K562 (cell line): ENCODE measurements around the gene KLK3. TPM values are rescaled to one million over a fixed set of nuclear protein-coding genes. Genes with fewer than 3 reads are reported as not detected.
A peak's percentile ranks its signal among the peaks of the same experiment; 100 is the strongest.

Experiments
- ATAC-seq: fragments of 200-7000 bp; cut with Tn5 transposase; 3 replicates; pipeline ENCODE4 v1.9.1; 2020; ENCODE audit warnings: moderate library complexity
- BruUV-seq: library from RNA; stranded (reverse); fragments of 400-500 nt; replicated peaks from 2 replicates; lab custom pipeline; 2021; lab: Mats Ljungman, UMichigan
- CTCF ChIA-PET: fragments of 300-600 bp; formaldehyde crosslinking; extraction: SDS; loops from one replicate; lab custom pipeline; 2021; ENCODE audit warnings: low intra/inter-chr PET ratio; lab: Yijun Ruan, JAX
- POLR2A ChIA-PET: fragments of 300-600, 350-650 bp; sonication (Branson Sonifier 250); formaldehyde crosslinking; extraction: SDS; loops from one replicate; lab custom pipeline; 2021; ENCODE audit warnings: antibody characterized with exemption, inconsistent platforms; lab: Yijun Ruan, JAX
- DNase-seq, 4 experiments: peaks; one replicate each; pipeline versions ENCODE4 v3.0.0 to v3.0.0-alpha.2; 2011 to 2018; ENCODE audit warnings: low spot score in 3 of 4, mixed read lengths in 3 of 4; ENCODE audit errors: extremely low read depth in 1 of 4
- FAIRE-seq: peaks from 2 replicates; lab custom pipeline; 2011; peaks lifted over from hg19 to GRCh38; lab: Jason Lieb, UNC
- H2AFZ ChIP-seq: 2 replicates; pipeline ENCODE4 v1.6.0; 2011; ENCODE audit warnings: low read depth, low read length, control low read depth, inconsistent platforms
- H3K27ac ChIP-seq: fragments of 200-600 bp; 3 replicates; pipeline ENCODE4 v1.8.0; 2011; ENCODE audit warnings: low read depth, mild to moderate bottlenecking, control low read depth, inconsistent platforms, low read length, moderate library complexity, mixed read lengths; ENCODE audit errors: extremely low read depth
- H3K27me3 ChIP-seq, 2 experiments: fragments of 300-600 bp in 1 of 2; 2 replicates in 1 of 2; 3 replicates in 1 of 2; pipeline versions ENCODE4 v1.6.0 to v1.8.0; 2011; ENCODE audit warnings: inconsistent platforms in 2 of 2, low read length in 2 of 2, mild to moderate bottlenecking in 1 of 2, mixed read lengths in 1 of 2, moderate library complexity in 1 of 2; ENCODE audit not compliant: control insufficient read depth in 2 of 2, insufficient read depth in 2 of 2
- H3K36me3 ChIP-seq: fragments of 300-600 bp; 3 replicates; pipeline ENCODE4 v1.8.0; 2011; ENCODE audit warnings: mild to moderate bottlenecking, low read length, inconsistent platforms; ENCODE audit not compliant: control insufficient read depth, insufficient read depth
- H3K4me1 ChIP-seq, 2 experiments: fragments of 200-600 bp in 1 of 2; replicated peaks in 1 of 2; 2 replicates in 1 of 2; 3 replicates in 1 of 2; pipeline versions ENCODE4 v1.5.1 to v1.8.0; 2011; ENCODE audit warnings: inconsistent platforms in 2 of 2, low read length in 2 of 2, mild to moderate bottlenecking in 1 of 2, mixed read lengths in 1 of 2, moderate library complexity in 1 of 2; ENCODE audit not compliant: control insufficient read depth in 2 of 2, insufficient read depth in 2 of 2
- H3K4me2 ChIP-seq: 2 replicates; pipeline ENCODE4 v1.6.1; 2011; ENCODE audit warnings: low read length, control low read depth, inconsistent platforms, mixed read lengths; ENCODE audit not compliant: insufficient read depth
- H3K4me3 ChIP-seq: fragments of 200-600 bp; sonication (generic), shearing (Covaris generic); 2 replicates; pipeline ENCODE4 v1.5.1; 2016; ENCODE audit warnings: control low read depth, inconsistent platforms
- H3K79me2 ChIP-seq: fragments of 200-600 bp; 3 replicates; pipeline ENCODE4 v1.8.0; 2011; ENCODE audit warnings: low read length, inconsistent platforms; ENCODE audit not compliant: control insufficient read depth, insufficient read depth
- H3K9ac ChIP-seq, 2 experiments: 2 replicates each; pipeline versions ENCODE4 v1.6.0 to v1.6.1; 2011; ENCODE audit warnings: low read depth in 2 of 2, low read length in 2 of 2, control low read depth in 1 of 2, inconsistent platforms in 1 of 2, mild to moderate bottlenecking in 1 of 2, mixed read lengths in 1 of 2; ENCODE audit not compliant: insufficient read depth in 1 of 2
- H3K9me1 ChIP-seq: one replicate; pipeline ENCODE4 v1.6.0; 2011; ENCODE audit warnings: inconsistent platforms, mild to moderate bottlenecking, low read length, moderate library complexity; ENCODE audit not compliant: control insufficient read depth, insufficient read depth
- H3K9me3 ChIP-seq: replicated peaks from 2 replicates; pipeline ENCODE4 v1.5.1; 2011; ENCODE audit warnings: low read depth, low read length, inconsistent platforms; ENCODE audit not compliant: control insufficient read depth, insufficient read depth
- H4K20me1 ChIP-seq: replicated peaks from 2 replicates; pipeline ENCODE4 v1.6.1; 2011; ENCODE audit warnings: low read length, inconsistent platforms, mixed read lengths; ENCODE audit not compliant: control insufficient read depth, insufficient read depth
- ATF1 ChIP-seq, 2 experiments: fragments of 450-650 bp in 1 of 2; IDR thresholded peaks; 2 replicates each; pipeline ENCODE4 v1.6.1; 2016; ENCODE audit warnings: missing compliant biosample characterization in 1 of 2, missing genetic modification characterization in 1 of 2
- ATF7 ChIP-seq: fragments of 450-650 bp; IDR thresholded peaks from 2 replicates; pipeline ENCODE4 v1.7.1; 2014; ENCODE audit warnings: mild to moderate bottlenecking, moderate library complexity
- FOXK2 ChIP-seq, 2 experiments: fragments of 450-650 bp; IDR thresholded peaks in 1 of 2; conservative IDR thresholded peaks in 1 of 2; 2 replicates each; pipeline ENCODE4 v1.6.1; 2016; ENCODE audit warnings: low read depth in 2 of 2, mild to moderate bottlenecking in 1 of 2
- FOXP4 ChIP-seq: sonication (generic); formaldehyde crosslinking; IDR thresholded peaks from 2 replicates; pipeline ENCODE4 v1.8.0; 2022; ENCODE audit warnings: mild to moderate bottlenecking, missing genetic modification reagents, borderline replicate concordance
- GTF2B ChIP-seq: IDR thresholded peaks from 2 replicates; pipeline ENCODE4 v1.6.1; 2011; ENCODE audit not compliant: insufficient read length; ENCODE audit errors: extremely low read depth
- LEF1 ChIP-seq: fragments of 450-650 bp; IDR thresholded peaks from 2 replicates; pipeline ENCODE4 v1.6.1; 2016; ENCODE audit warnings: mild to moderate bottlenecking
- MIER1 ChIP-seq: fragments of 450-650 bp; IDR thresholded peaks from 2 replicates; pipeline ENCODE4 v1.6.1; 2016; ENCODE audit warnings: antibody characterized with exemption, mild to moderate bottlenecking, low read depth
- MTF1 ChIP-seq: fragments of 250-450 bp; sonication (Bioruptor Pico); IDR thresholded peaks from 2 replicates; pipeline ENCODE4 v1.9.0; 2021; ENCODE audit warnings: moderate library complexity, mild to moderate bottlenecking, inconsistent platforms, borderline replicate concordance
- POLR2AphosphoS5 ChIP-seq: IDR thresholded peaks from 2 replicates; pipeline ENCODE4 v1.6.1; 2011; ENCODE audit warnings: mild to moderate bottlenecking, low read depth, low read length, moderate library complexity; ENCODE audit not compliant: control insufficient read depth, insufficient read depth
- SIN3A ChIP-seq, 2 experiments: fragments of 150-350 bp in 1 of 2; IDR thresholded peaks; 2 replicates each; pipeline ENCODE4 v1.6.1; 2011 to 2016; ENCODE audit warnings: borderline replicate concordance in 2 of 2, low read depth in 2 of 2, low read length in 2 of 2, mild to moderate bottlenecking in 2 of 2, moderate library complexity in 2 of 2; ENCODE audit not compliant: control insufficient read depth in 1 of 2
- SMARCB1 ChIP-seq: IDR thresholded peaks from 2 replicates; pipeline ENCODE4 v1.6.1; 2011; ENCODE audit warnings: improper control_type of control experiment, low read depth; ENCODE audit not compliant: insufficient read length
- TRIM24 ChIP-seq, 2 experiments: fragments of 450-650 bp; IDR thresholded peaks; 2 replicates each; pipeline ENCODE4 v1.6.1; 2016
- VEZF1 ChIP-seq: fragments of 200-800 bp; sonication (Bioruptor generic); IDR thresholded peaks from 2 replicates; pipeline ENCODE4 v1.6.1; 2017; ENCODE audit warnings: missing genetic modification characterization, missing compliant biosample characterization
- XRCC5 ChIP-seq: fragments of 200-400 bp; formaldehyde crosslinking; IDR thresholded peaks from 2 replicates; pipeline ENCODE4 v1.6.1; 2017; ENCODE audit warnings: low read depth, mild to moderate bottlenecking, low read length
- ZBTB7A ChIP-seq: IDR thresholded peaks from 2 replicates; pipeline ENCODE4 v1.6.1; 2011; ENCODE audit warnings: low read depth, mild to moderate bottlenecking, low read length, moderate library complexity, borderline replicate concordance; ENCODE audit not compliant: control insufficient read depth
- ZNF408 ChIP-seq: fragments of 250-450 bp; sonication (Bioruptor Pico); IDR thresholded peaks from 2 replicates; pipeline ENCODE4 v1.4.0; 2020; ENCODE audit warnings: low read depth, mild to moderate bottlenecking, moderate library complexity
- ZZZ3 ChIP-seq: fragments of 450-650 bp; IDR thresholded peaks from 2 replicates; pipeline ENCODE4 v1.6.1; 2016; ENCODE audit warnings: antibody characterized with exemption, mild to moderate bottlenecking, moderate library complexity
- WGBS: fragments of 100-300 bp; shearing (Covaris generic); methylation state at CpG from one replicate; pipeline ENCODE4 v1.1.6; 2016; ENCODE audit warnings: low coverage, mixed read lengths; ENCODE audit not compliant: insufficient coverage; ENCODE audit errors: missing lambda C conversion rate; 5-methylcytosine and 5-hydroxymethylcytosine counted together
- in situ Hi-C: fragments of 300-500 bp; cut with MboI; formaldehyde crosslinking; loops from 4 replicates; pipeline ENCODE4 v1.15.0; 2018; ENCODE audit warnings: inconsistent platforms, mixed read lengths
- intact Hi-C: fragments of 100-400 bp; cut with micrococcal nuclease; formaldehyde crosslinking; loops from 2 replicates; pipeline ENCODE4 v1.14.2; 2022
- polyA plus RNA-seq, 8 experiments: library from polyadenylated mRNA; depleted of rRNA in 4 of 8; stranded (reverse) in 5 of 8; unstranded in 3 of 8; fragments of >200 nt; fragmentation: Nextera tagmentation in 2 of 8; fragmentation: Illumina TruSeq in 1 of 8; extraction: Ambion mirVana in 2 of 8; extraction: Trizol in 1 of 8; gene quantifications; 2 replicates each; pipeline versions ENCODE4 v1.2.1 to v1.2.3, GENCODE V29; 2011 to 2014; ENCODE audit warnings: inconsistent platforms in 1 of 8, missing spikeins in 1 of 8
- total RNA-seq, 7 experiments: library from RNA; depleted of rRNA in 6 of 7; stranded (reverse); fragments of >200 nt in 6 of 7; fragmentation: Illumina TruSeq in 2 of 7; extraction: Trizol in 2 of 7; gene quantifications; 2 replicates each; pipeline versions ENCODE4 v1.2.1 to v1.2.3, GENCODE V29; 2011 to 2021; ENCODE audit warnings: low replicate concordance in 1 of 7

KLK3 gene
- total and polyA plus RNA-seq, 9 of the 15 experiments (the other 6 are each of a cell fraction or from before 2014, with no cell fraction given): not detected

- DNase-seq (peak; percentile 62 to 87 (median 72)), ATAC-seq (peak; percentile 94), FAIRE-seq (peak; percentile 97)
- H3K27me3 ChIP-seq: peaks cover 19 to 56% of the 10 kb centered on the region in 2 experiments
- peak overlapping the region; percentile 64 for H3K4me2 ChIP-seq
- H3K9me3 ChIP-seq: no peaks in the 10 kb centered on the region
- CTCF ChIA-PET: no interaction called here
- intact Hi-C loops: no loop called here
- in situ Hi-C loops: no loop called here
- no peaks in the 10 kb centered on the region for H4K20me1 ChIP-seq
- POLR2A ChIA-PET: interaction anchor here (0.6 to 1.0 kb wide), 5 partner anchors 10 to 368 kb away, joined by 3 to 4 read pairs (median 3); partner anchors contain the start of gene JOSD2
- no peak overlapping the region for H3K27ac ChIP-seq
- no peaks in the 10 kb centered on the region for H3K36me3 ChIP-seq
- no peak overlapping the region for H3K4me3 ChIP-seq
- H3K9me1 ChIP-seq: no peaks in the 10 kb centered on the region
- peak overlapping the region; percentile 64 for H2AFZ ChIP-seq
- no TSS peak for BruUV-seq
- peaks cover 15 to 18% of the 10 kb centered on the region in 2 experiments for H3K4me1 ChIP-seq
- H3K79me2 ChIP-seq: no peaks in the 10 kb centered on the region
- peak overlapping the region in 1 of 2 experiments; percentile 8; a peak in 1 of 4 replicates for H3K9ac ChIP-seq
- 3% methylated on average over 5 of the region's 5 CpGs for WGBS
- TF ChIP-seq SMARCB1: no peak
- TF ChIP-seq ZNF408: no peak
- no peak for TF ChIP-seq FOXP4
- TF ChIP-seq ZBTB7A: peak; percentile 55; the same call in 1 of the 2 replicates
- TF ChIP-seq LEF1: peak; percentile 34; the same call in 1 of the 2 replicates
- TF ChIP-seq XRCC5: no peak
- no peak for TF ChIP-seq MIER1
- peak; percentile 36 to 50; a peak in 1 of 4 replicates for TF ChIP-seq TRIM24 (IDR thresholded peaks at IDR 0.05)
- peak; percentile 94 to 95 for TF ChIP-seq FOXK2 (conservative IDR thresholded peaks at IDR 0.05 in 1 of 2, IDR thresholded peaks at IDR 0.05 in 1 of 2; ENCODE audit: low read depth in 2 of 2)
- TF ChIP-seq ATF1 (CRISPR knock-in tag; IDR thresholded peaks at IDR 0.05): no peak
- peak; percentile 74 for TF ChIP-seq ATF1 (tag; IDR thresholded peaks at IDR 0.05)
- no peak for TF ChIP-seq GTF2B
- TF ChIP-seq ATF7: peak; percentile 44; the same call in 1 of the 2 replicates
- TF ChIP-seq MTF1 (CRISPR knock-in tag): no peak
- TF ChIP-seq VEZF1: peak; percentile 74
- peak; percentile 53; the same call in 1 of the 2 replicates for TF ChIP-seq POLR2AphosphoS5
- TF ChIP-seq SIN3A (IDR thresholded peaks at IDR 0.05; ENCODE audit: borderline replicate concordance in 2 of 2, control insufficient read depth in 1 of 2, low read depth in 2 of 2, low read length in 2 of 2): 0 out of 4 replicates have a peak, but pooled peaks of 1 of the 2 experiments have one; percentile 16
- no peak for TF ChIP-seq ZZZ3
Observed at GRCh38 chr19:50878851-50879250, 24.1 kb downstream of the KLK3 start.
